ENCODE results near the gene DYNC1I1.

DYNC1I1 gene

GRCh38 chr7:95976369-95977060 lies 204.2 kb downstream of the DYNC1I1 start:
- no peak for DNase-seq

GRCh38 chr7:95977994-95978393 lies 205.6 kb downstream of the DYNC1I1 start:
- DNase-seq: no peak

- DNase-seq: no peak
Measured at GRCh38 chr7:95980167-95980566, 207.8 kb downstream of the DYNC1I1 start.

- no peak for DNase-seq
Measured at GRCh38 chr7:95980706-95981105, 208.4 kb downstream of the DYNC1I1 start.

GRCh38 chr7:95986178-95986764 lies 213.9 kb downstream of the DYNC1I1 start:
- DNase-seq: no peak

GRCh38 chr7:95989301-95989700 lies 216.9 kb downstream of the DYNC1I1 start:
- no peak for DNase-seq

- no peak for DNase-seq
Measured at GRCh38 chr7:95993380-95993779, 221.0 kb downstream of the DYNC1I1 start.

GRCh38 chr7:95996174-95996573 lies 223.8 kb downstream of the DYNC1I1 start:
- DNase-seq: no peak

GRCh38 chr7:95996886-95997285 lies 224.5 kb downstream of the DYNC1I1 start:
- no peak for DNase-seq

GRCh38 chr7:95997632-95998031 lies 225.3 kb downstream of the DYNC1I1 start:
- no peak for DNase-seq

GRCh38 chr7:95999481-95999880 lies 227.1 kb downstream of the DYNC1I1 start:
- DNase-seq: no peak

- no peak for DNase-seq
Measured at GRCh38 chr7:96004578-96004977, 232.2 kb downstream of the DYNC1I1 start.

GRCh38 chr7:96005271-96005670 lies 232.9 kb downstream of the DYNC1I1 start:
- no peak for DNase-seq

GRCh38 chr7:96009148-96009547 lies 236.8 kb downstream of the DYNC1I1 start:
- no peak for DNase-seq

- no peak for DNase-seq
Measured at GRCh38 chr7:96013836-96014235, 241.5 kb downstream of the DYNC1I1 start.

GRCh38 chr7:96014617-96015016 lies 242.3 kb downstream of the DYNC1I1 start:
- no peak for DNase-seq

GRCh38 chr7:96016056-96016586 lies 243.8 kb downstream of the DYNC1I1 start:
- no peak for DNase-seq

GRCh38 chr7:96016735-96017134 lies 244.4 kb downstream of the DYNC1I1 start:
- no peak for DNase-seq

GRCh38 chr7:96017877-96018276 lies 245.5 kb downstream of the DYNC1I1 start:
- DNase-seq: no peak

- DNase-seq: no peak
Measured at GRCh38 chr7:96021568-96021967, 249.2 kb downstream of the DYNC1I1 start.

GRCh38 chr7:96023387-96023786 lies 251.0 kb downstream of the DYNC1I1 start:
- no peak for DNase-seq

- DNase-seq: no peak
Measured at GRCh38 chr7:96026010-96026409, 253.7 kb downstream of the DYNC1I1 start.

- DNase-seq: no peak
Measured at GRCh38 chr7:96026611-96027010, 254.3 kb downstream of the DYNC1I1 start.

GRCh38 chr7:96028729-96029128 lies 256.4 kb downstream of the DYNC1I1 start:
- no peak for DNase-seq
